Upper lobe of left lung (tissue), 4 donors: ENCODE data around the gene FBXO48.

Experiments
- EP300 ChIP-seq, 4 donors: sonication (generic); formaldehyde crosslinking; IDR thresholded peaks; one replicate each; pipeline ENCODE4 v1.5.1; 2017; ENCODE audit warnings: antibody characterized with exemption in 4 of 4, control low read depth in 2 of 4
- POLR2A ChIP-seq, 4 donors: fragments of 450-650 bp; IDR thresholded peaks; one replicate each; pipeline ENCODE4 v1.5.1; 2016 to 2017; ENCODE audit warnings: antibody characterized with exemption in 4 of 4, mild to moderate bottlenecking in 2 of 4
- POLR2AphosphoS5 ChIP-seq, 2 donors: sonication (generic); formaldehyde crosslinking; IDR thresholded peaks; one replicate each; pipeline ENCODE4 v1.5.1; 2017; ENCODE audit warnings: antibody characterized with exemption in 2 of 2
- TF ChIP-seq, protein P1 (sequence below), 6 experiments: fragments of 450-650 bp in 4 of 6; fragments of 200-600 bp in 2 of 6; sonication (generic) in 2 of 6; IDR thresholded peaks; one replicate each; pipeline ENCODE4 v1.5.1; 2016 to 2019; ENCODE audit warnings: antibody characterized with exemption in 6 of 6

DNA sequence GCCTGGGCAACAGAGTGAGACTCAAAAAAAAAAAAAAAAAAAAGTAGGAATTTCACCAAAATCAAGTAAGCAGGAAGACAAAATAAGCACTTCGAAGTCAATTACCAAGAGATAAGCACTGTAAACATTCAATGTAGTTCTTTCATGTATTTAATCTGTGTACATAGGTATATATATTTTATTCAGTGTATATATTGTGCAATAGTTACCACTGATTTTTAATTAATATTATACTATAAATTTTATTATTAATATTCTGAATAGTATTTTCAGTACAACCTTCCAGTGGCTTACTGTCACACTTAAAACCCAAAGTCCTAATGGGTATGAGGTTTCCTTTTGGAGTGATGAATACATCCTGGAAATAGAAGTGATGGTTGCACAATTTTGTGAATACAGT is 9.4 kb upstream of the FBXO48 start:
- TF ChIP-seq POLR2A (IDR thresholded peaks at IDR 0.05) (no peak), POLR2AphosphoS5 (IDR thresholded peaks at IDR 0.05) (no peak), EP300 (IDR thresholded peaks at IDR 0.05) (no peak)
- TF ChIP-seq, protein P1, sequence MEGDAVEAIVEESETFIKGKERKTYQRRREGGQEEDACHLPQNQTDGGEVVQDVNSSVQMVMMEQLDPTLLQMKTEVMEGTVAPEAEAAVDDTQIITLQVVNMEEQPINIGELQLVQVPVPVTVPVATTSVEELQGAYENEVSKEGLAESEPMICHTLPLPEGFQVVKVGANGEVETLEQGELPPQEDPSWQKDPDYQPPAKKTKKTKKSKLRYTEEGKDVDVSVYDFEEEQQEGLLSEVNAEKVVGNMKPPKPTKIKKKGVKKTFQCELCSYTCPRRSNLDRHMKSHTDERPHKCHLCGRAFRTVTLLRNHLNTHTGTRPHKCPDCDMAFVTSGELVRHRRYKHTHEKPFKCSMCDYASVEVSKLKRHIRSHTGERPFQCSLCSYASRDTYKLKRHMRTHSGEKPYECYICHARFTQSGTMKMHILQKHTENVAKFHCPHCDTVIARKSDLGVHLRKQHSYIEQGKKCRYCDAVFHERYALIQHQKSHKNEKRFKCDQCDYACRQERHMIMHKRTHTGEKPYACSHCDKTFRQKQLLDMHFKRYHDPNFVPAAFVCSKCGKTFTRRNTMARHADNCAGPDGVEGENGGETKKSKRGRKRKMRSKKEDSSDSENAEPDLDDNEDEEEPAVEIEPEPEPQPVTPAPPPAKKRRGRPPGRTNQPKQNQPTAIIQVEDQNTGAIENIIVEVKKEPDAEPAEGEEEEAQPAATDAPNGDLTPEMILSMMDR (IDR thresholded peaks at IDR 0.05): no peak
